Measurements from ENCODE around the gene CSH2.
"Not testable (repeated sequence)": the region's sequence is repeated elsewhere in the genome, so short reads cannot be mapped to it uniquely, and the experiment has no call there.

The CSH2 gene

GRCh38 chr17:63848834-63849689 is 24.4 kb downstream of the CSH2 start:
- Mint-ChIP-seq H3K4me1 (peaks cover 20% of the 10 kb centered on the region), H3K27ac (peak overlapping the region; percentile 94), H3K9me3 (peaks cover 8% of the 10 kb centered on the region), H3K4me3 (peak overlapping the region; percentile 84), H3K36me3 (no peaks in the 10 kb centered on the region), H3K27me3 (no peaks in the 10 kb centered on the region)
- peak; percentile 95 for ATAC-seq

GRCh38 chr17:63847525-63848249 is 25.8 kb downstream of the CSH2 start:
- Mint-ChIP-seq H3K4me3 (peak overlapping the region; percentile 18), H3K4me1 (peaks cover 28% of the 10 kb centered on the region), H3K9me3 (peaks cover 8% of the 10 kb centered on the region), H3K27ac (peak overlapping the region; percentile 94), H3K27me3 (no peaks in the 10 kb centered on the region), H3K36me3 (no peaks in the 10 kb centered on the region)
- ATAC-seq: no peak

- peaks cover 8% of the 10 kb centered on the region for H3K9me3 Mint-ChIP-seq
- H3K4me3 Mint-ChIP-seq: no peak overlapping the region
- no peaks in the 10 kb centered on the region for H3K36me3 Mint-ChIP-seq
- H3K27me3 Mint-ChIP-seq: no peaks in the 10 kb centered on the region
- H3K27ac Mint-ChIP-seq: no peak overlapping the region
- peaks cover 43% of the 10 kb centered on the region for H3K4me1 Mint-ChIP-seq
- no peak for ATAC-seq
These were observed 28.0 kb downstream of the CSH2 start for GRCh38 chr17:63845509-63845908.

- Mint-ChIP-seq H3K9me3 (peaks cover 7% of the 10 kb centered on the region), H3K4me3 (peak overlapping the region; percentile 94), H3K36me3 (no peaks in the 10 kb centered on the region), H3K27ac (peak overlapping the region; percentile 95), H3K4me1 (peaks cover 51% of the 10 kb centered on the region), H3K27me3 (no peaks in the 10 kb centered on the region)
- ATAC-seq: no peak
These were observed 29.4 kb downstream of the CSH2 start for GRCh38 chr17:63843910-63844677.

GRCh38 chr17:63843387-63843888 is 30.0 kb downstream of the CSH2 start:
- H3K9me3 Mint-ChIP-seq, H3K36me3 Mint-ChIP-seq, H3K27me3 Mint-ChIP-seq: not testable (repeated sequence)
- Mint-ChIP-seq H3K4me1 (peaks cover 51% of the 10 kb centered on the region), H3K27ac (peak overlapping the region; percentile 95), H3K4me3 (peak overlapping the region; percentile 94)
- ATAC-seq: peak; percentile 54

GRCh38 chr17:63842540-63843386 is 30.7 kb downstream of the CSH2 start, which contains the start of gene SMARCD2:
Gene SMARCD2 (minus strand): TSS chr17:63842685. CDS start chr17:63842674, 11 bp downstream.
- no peaks in the 10 kb centered on the region for H3K9me3 Mint-ChIP-seq
- H3K4me1 Mint-ChIP-seq: peaks cover 51% of the 10 kb centered on the region
- H3K27ac Mint-ChIP-seq: peak within 1 kb of the TSS; percentile 95
- ATAC-seq: peak; percentile 96
- peak within 1 kb of the TSS; percentile 94 for H3K4me3 Mint-ChIP-seq
- H3K36me3 Mint-ChIP-seq: no peaks in the 10 kb centered on the region
- no peaks in the 10 kb centered on the region for H3K27me3 Mint-ChIP-seq

GRCh38 chr17:63842173-63842539 is 31.3 kb downstream of the CSH2 start:
- Mint-ChIP-seq H3K36me3 (peaks cover 3% of the 10 kb centered on the region), H3K4me1 (peaks cover 53% of the 10 kb centered on the region)

GRCh38 chr17:63841350-63842172 is 31.9 kb downstream of the CSH2 start:
- Mint-ChIP-seq H3K27me3 (no peaks in the 10 kb centered on the region), H3K27ac (peak overlapping the region; percentile 95), H3K9me3 (no peaks in the 10 kb centered on the region), H3K4me1 (peaks cover 58% of the 10 kb centered on the region), H3K36me3 (peaks cover 8% of the 10 kb centered on the region), H3K4me3 (peak overlapping the region; percentile 94)
- no peak for ATAC-seq

More at GRCh38 chr17:63842173-63842539, 31.3 kb downstream of the CSH2 start:
- peak; percentile 66 for ATAC-seq
- no peaks in the 10 kb centered on the region for H3K9me3 Mint-ChIP-seq
- peak overlapping the region; percentile 95 for H3K27ac Mint-ChIP-seq
- peak overlapping the region; percentile 94 for H3K4me3 Mint-ChIP-seq
- H3K27me3 Mint-ChIP-seq: no peaks in the 10 kb centered on the region

GRCh38 chr17:63840591-63841349 is 32.7 kb downstream of the CSH2 start:
- Mint-ChIP-seq H3K36me3 (peaks cover 11% of the 10 kb centered on the region), H3K4me1 (peaks cover 60% of the 10 kb centered on the region), H3K4me3 (peak overlapping the region; percentile 94), H3K27ac (peak overlapping the region; percentile 95), H3K27me3 (no peaks in the 10 kb centered on the region), H3K9me3 (no peaks in the 10 kb centered on the region)
- ATAC-seq: no peak

- no peak overlapping the region for H3K4me3 Mint-ChIP-seq
- no peaks in the 10 kb centered on the region for H3K27me3 Mint-ChIP-seq
- H3K27ac Mint-ChIP-seq: peak overlapping the region; percentile 56
- H3K4me1 Mint-ChIP-seq: peaks cover 71% of the 10 kb centered on the region
- no peaks in the 10 kb centered on the region for H3K9me3 Mint-ChIP-seq
- peaks cover 31% of the 10 kb centered on the region for H3K36me3 Mint-ChIP-seq
- no peak for ATAC-seq
These were observed 34.8 kb downstream of the CSH2 start for GRCh38 chr17:63838631-63839171.

- Mint-ChIP-seq H3K27ac (peak overlapping the region; percentile 56), H3K4me3 (no peak overlapping the region), H3K9me3 (no peaks in the 10 kb centered on the region), H3K36me3 (peaks cover 37% of the 10 kb centered on the region), H3K4me1 (peaks cover 70% of the 10 kb centered on the region), H3K27me3 (no peaks in the 10 kb centered on the region)
- ATAC-seq: no peak
These were observed 35.4 kb downstream of the CSH2 start for GRCh38 chr17:63837962-63838600.

- ATAC-seq: no peak
- Mint-ChIP-seq H3K4me1 (peaks cover 70% of the 10 kb centered on the region), H3K9me3 (no peaks in the 10 kb centered on the region), H3K27me3 (no peaks in the 10 kb centered on the region), H3K27ac (peak overlapping the region; percentile 56), H3K36me3 (peaks cover 38% of the 10 kb centered on the region), H3K4me3 (no peak overlapping the region)
These were observed 36.0 kb downstream of the CSH2 start for GRCh38 chr17:63837480-63837879.

Measured in stimulated activated memory B cell treated with anti-CD40 and anti-IgM and Interleukin-4, amounts not matched to agents 10 μg/mL and 1 μg/mL and 100 μg/mL, for 72 hours (primary cell).